Activated CD4-positive, CD25-positive, alpha-beta regulatory T cell (primary cell): ENCODE measurements around the gene C5AR2.
"Not testable (repeated sequence)": the region's sequence is repeated elsewhere in the genome, so short reads cannot be mapped to it uniquely, and the experiment has no call there.

Experiments
- DNase-seq, 4 experiments: peaks; one replicate each; lab custom pipeline; 2025; lab: John Stamatoyannopoulos, UW

The C5AR2 gene

GRCh38 chr19:47387623-47388022 is 55.6 kb downstream of the C5AR2 start:
- not testable (repeated sequence) for DNase-seq

DNA sequence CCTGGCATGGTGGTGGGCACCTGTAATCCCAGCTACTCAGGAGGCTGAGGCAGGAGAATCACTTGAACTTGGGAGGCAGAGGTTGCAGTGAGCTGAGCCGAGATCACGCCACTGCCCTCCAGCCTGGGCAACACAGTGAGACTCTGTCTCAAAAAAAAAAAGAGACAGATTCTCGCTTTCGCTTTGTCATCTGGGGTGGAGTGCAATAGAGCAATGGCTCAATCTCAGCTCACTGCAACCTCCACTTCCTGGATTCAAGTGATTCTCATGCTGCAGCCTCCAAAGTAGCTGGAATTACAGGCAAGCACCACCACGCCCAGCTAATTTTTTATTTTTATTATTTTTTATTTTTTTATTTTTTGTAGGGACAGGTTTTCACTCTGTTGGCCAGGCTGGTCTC is 56.7 kb downstream of the C5AR2 start:
- not testable (repeated sequence) for DNase-seq

DNA sequence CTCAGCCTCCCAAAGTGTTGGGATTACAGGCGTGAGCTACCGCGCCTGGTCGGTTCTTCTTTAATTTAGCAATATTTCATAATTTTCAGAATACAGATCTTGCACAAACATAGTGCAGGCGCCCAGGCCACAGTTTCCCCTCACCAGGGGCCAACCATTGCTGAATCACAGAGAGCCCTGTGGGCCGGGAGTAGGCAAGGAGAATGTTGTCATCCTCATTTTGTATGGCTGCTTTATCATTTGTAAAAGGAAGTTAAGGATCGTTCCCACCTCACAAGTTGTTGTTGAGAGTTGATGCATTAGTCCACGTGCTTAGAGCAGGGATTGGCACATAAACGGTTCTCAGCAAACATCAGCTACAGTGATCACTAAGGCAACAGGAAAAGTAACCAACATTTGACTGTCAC is 57.2 kb downstream of the C5AR2 start:
- no peak for DNase-seq

DNA sequence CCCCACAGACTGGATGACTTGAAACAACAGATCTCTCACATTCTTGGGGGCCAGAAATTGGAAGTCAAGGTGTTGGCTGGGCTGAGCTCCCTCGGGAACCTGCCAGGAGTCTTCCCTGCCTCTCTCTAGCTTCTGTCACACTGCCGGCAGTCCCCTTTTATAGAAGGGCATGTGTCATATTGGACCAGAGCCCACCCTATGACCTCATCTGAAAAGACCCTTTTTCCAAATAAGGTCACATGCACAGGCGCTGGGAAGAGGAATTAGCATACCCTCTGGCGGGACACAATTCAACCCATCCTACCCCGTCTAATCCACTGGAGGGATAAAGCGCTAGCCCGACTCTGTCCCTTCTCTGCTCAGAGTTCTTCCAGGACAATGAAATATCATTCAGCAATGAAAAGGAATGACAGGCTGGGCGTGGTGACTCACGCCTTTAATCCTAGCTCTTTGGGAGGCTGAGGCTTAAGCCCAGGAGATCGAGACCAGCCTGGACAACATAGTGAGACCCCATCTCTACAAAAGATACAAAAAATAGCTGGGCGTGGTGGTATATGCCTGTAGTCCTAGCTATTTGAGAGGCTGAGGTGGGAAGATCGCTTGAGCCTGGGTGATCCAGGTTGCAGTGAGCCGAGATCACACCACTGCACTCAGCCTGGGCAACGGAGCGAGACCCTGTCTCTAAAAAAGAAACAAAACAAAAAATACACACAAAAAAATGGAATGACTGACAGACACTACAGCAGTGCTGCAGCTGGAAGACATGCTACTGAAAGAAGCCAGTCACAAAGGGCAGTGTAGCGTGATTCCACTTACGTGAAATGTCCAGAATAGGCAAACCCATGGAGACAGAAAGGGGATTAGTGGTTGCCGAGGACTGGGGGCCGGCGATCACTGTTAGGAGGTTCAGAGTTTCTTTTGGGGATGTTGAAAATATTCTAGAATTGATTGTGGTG is 58.8 kb downstream of the C5AR2 start:
- no peak for DNase-seq

DNA sequence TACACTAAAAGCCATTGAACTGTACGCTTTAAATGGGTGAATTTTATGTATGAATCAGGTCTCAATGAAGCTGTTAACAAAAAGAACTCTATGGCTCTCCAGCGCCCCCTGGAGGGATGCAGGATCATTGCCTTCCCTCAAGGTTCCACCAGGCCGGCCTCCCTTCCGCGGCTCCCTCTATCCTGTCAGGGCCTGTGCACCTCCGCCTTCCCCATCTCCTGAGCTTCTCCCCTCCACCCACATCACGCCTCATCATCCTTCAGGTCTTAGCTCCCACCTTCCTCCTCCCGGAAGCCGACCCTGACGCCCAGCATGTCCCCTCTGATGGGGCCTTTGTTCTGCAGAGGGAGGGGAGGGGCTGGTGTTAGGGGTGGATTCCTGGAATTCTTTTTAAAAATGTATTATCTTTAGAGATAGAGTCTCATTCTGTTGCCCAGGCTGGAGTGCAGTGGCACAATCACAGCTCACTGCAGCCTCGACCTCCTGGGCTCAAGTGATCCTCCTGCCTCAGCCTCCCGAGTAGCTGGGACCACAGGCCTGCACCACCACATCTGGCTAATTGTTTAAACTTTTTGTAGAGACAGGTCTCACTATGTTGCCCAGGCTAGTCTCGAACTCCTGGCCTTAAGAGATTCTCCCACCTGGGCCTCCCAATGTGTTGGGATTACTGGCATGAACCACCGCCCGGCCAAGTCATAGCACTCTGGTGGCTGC is 59.7 kb downstream of the C5AR2 start:
- DNase-seq, result peak; percentile 64 to 81 (median 72)
